IMR-90 (cell line): ENCODE data around the gene MLNR.

Source experiments
- POLR2A ChIP-seq: IDR thresholded peaks from 2 replicates; pipeline ENCODE4 v1.6.1; 2012; ENCODE audit warnings: mild to moderate bottlenecking, low read depth, low read length
- RCOR1 ChIP-seq: IDR thresholded peaks from 2 replicates; pipeline ENCODE4 v1.6.1; 2012; ENCODE audit warnings: mild to moderate bottlenecking, low read length, improper control_type of control experiment; ENCODE audit not compliant: insufficient replicate concordance
- TF ChIP-seq, protein P1 (sequence below): conservative IDR thresholded peaks from 2 replicates; pipeline ENCODE4 v1.5.1; 2012; ENCODE audit warnings: mild to moderate bottlenecking, low read depth, low read length, improper control_type of control experiment

DNA sequence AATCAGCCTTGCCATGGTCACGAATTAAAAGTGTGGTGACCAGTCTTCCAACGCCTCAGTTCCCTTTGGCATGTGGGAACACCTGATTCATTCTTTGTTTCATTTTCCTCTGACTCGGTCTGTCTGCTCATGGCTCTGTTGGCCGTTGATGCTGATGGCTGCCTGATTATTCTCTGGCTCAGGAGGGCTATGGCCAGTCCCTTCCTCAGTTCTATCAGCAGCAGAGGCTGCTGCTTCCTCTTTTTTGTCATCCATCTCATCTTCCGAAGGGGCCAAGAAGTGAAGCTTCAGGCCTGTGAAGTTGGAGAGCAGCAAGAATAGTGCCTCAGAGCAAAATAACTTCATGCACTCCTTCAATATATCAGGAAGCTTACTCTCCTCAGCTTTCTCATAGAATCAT is 9.5 kb upstream of the MLNR start:
- TF ChIP-seq, protein P1, sequence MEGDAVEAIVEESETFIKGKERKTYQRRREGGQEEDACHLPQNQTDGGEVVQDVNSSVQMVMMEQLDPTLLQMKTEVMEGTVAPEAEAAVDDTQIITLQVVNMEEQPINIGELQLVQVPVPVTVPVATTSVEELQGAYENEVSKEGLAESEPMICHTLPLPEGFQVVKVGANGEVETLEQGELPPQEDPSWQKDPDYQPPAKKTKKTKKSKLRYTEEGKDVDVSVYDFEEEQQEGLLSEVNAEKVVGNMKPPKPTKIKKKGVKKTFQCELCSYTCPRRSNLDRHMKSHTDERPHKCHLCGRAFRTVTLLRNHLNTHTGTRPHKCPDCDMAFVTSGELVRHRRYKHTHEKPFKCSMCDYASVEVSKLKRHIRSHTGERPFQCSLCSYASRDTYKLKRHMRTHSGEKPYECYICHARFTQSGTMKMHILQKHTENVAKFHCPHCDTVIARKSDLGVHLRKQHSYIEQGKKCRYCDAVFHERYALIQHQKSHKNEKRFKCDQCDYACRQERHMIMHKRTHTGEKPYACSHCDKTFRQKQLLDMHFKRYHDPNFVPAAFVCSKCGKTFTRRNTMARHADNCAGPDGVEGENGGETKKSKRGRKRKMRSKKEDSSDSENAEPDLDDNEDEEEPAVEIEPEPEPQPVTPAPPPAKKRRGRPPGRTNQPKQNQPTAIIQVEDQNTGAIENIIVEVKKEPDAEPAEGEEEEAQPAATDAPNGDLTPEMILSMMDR = no peak
- TF ChIP-seq POLR2A = no peak
- TF ChIP-seq RCOR1 = no peak
